HG03159 (cell line): ENCODE measurements around the gene ATF3.
"Not testable (repeated sequence)": the region's sequence is repeated elsewhere in the genome, so short reads cannot be mapped to it uniquely, and the experiment has no call there.

Source experiments
- ATAC-seq: cut with Tn5 transposase; IDR thresholded peaks from one replicate; pipeline ENCODE4 v1.9.1; 2021; ENCODE audit warnings: mild to moderate bottlenecking, moderate library complexity; ENCODE audit not compliant: unreplicated experiment

The ATF3 gene

DNA sequence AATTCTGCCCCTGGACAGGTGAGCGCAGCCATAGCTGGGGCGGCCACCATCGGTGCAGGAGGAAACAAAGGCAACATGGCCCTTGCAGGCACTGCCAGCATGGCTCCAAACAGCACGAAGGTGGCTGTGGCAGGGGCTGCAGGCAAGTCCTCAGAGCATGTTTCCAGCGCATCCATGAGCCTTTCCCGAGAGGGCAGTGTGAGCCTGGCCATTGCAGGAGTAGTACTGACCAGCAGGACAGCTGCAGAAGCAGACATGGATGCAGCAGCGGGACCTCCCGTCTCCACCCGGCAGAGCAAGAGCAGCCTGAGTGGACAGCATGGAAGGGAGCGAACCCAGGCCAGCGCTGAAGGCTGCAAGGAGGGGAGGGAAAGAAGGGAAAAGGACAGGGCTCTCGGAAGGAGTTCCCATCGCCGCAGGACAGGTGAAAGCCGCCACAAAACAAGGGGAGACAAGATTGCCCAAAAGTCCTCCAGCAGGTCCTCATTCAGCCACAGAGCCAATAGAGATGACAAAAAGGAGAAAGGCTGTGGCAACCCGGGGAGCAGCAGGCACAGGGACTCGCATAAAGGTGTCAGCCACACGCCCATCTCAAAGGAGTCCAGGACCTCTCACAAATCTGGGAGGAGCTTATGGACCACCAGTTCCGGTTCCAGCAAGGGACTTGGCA, 17.4 kb downstream of the ATF3 start:
- ATAC-seq, result no peak

GRCh38 chr1:212628046-212628445, 19.5 kb downstream of the ATF3 start:
- ATAC-seq, result no peak

DNA sequence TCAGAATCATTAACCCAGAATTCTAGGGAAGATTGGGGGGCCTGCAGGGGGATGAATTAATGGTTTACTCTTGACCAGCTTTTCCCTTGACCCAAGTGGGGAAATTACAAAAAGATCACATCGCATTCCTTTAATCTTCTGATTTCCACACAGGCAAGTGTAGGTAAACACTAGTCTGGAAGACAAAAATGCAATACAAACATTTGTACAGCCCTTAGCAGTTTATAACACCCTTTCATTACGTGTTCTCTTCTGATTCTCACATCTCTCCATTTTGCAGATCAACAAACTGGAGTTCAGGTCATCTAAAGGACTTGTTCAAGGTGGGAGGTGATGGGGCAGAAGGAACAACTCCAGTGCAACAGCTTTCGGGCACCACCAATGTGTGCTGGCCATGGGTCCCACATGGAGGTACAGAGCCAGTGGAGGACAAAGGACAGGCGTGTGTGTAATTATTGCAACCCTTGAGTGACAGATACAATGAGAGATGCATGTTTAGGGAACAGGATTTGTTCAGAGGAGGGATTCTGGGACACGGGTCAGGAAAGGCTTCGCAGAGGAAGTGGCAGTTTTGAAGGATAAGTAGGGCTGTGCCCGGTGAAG, 20.4 kb downstream of the ATF3 start:
- no peak for ATAC-seq

DNA sequence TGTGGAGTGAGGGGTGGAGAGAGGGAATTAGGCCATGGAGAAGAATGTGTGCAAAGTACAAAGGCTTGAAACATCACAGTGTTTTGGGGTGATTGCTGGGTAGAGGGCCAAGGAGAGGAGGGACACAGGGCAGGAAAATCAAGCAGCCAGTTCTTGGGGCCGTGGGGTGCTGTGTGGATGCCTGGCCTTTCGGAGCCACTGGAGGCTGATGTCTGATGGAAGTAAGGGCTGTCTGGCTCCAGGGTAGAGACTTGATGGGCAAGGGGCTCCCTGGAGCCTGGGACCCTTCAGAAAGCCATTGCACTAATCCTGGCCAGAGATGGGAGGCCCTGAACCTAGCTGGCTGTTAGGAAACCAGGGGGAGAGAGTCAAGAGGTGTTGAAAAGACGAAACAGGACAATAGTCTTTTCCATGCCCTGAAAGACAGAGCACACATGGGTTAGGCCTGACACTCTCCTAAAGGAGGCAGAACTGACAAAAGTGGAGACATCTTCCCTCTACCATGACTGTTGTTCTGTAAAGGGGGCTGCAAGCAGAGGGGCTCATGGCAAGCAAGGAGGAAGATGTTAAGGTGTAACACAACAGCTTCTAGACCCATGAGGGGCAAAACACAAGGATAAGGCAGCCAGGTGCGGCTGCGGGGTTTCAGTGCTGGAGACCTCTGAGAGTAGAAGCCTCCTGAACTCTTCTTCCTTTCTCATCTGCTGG, 21.0 kb downstream of the ATF3 start:
- ATAC-seq, result peak; percentile 6

- ATAC-seq, result peak; percentile 96
Observed at GRCh38 chr1:212630158-212630900, 21.8 kb downstream of the ATF3 start.

DNA sequence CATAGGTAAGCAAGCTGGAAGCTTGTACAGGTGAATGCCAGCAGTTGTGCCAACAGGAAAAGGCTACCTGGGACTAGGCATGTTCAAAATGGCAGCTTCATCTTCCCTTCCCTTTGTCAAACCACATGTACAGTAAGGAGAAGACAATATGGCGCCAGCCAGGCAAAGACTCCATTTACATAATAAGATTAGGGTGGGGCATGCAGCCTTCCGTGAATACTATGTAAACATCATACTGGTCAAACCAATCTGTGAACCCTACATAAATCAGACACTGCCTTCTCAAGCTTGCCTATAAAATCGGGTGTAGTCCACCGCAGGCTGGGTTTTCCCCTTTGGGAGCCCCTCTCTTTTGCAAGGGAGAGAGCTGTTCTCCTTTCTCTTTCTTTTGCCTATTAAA, 24.6 kb downstream of the ATF3 start:
- ATAC-seq, result no peak

GRCh38 chr1:212634252-212634651, 25.7 kb downstream of the ATF3 start:
- ATAC-seq, result no peak

GRCh38 chr1:212635141-212635631, 26.6 kb downstream of the ATF3 start:
- ATAC-seq, result no peak

DNA sequence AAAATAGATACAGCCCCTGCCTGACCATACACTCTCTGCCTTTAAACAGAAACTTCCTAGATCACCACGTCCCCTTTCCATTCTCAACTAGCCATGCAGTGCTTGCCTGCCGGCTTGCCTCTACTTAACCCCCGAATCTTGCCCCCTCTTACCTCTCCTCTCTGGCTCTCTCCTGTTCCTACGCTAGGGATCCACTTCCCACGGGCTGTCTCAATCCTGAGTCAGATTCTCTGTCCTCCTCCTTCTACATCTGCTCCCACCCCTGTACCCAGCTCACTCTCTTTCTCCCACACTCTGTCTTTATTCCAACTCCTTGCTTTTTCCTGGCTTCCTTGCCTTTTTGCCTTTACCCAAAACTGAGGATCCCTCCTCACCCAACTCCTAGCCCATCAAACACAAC, 29.3 kb downstream of the ATF3 start:
- ATAC-seq, result no peak

GRCh38 chr1:212638492-212639151, 30.1 kb downstream of the ATF3 start:
- ATAC-seq, result no peak

- ATAC-seq, result not testable (repeated sequence)
Observed at GRCh38 chr1:212639524-212639923, 31.0 kb downstream of the ATF3 start.

GRCh38 chr1:212640223-212640878, 31.8 kb downstream of the ATF3 start:
- ATAC-seq, result no peak

DNA sequence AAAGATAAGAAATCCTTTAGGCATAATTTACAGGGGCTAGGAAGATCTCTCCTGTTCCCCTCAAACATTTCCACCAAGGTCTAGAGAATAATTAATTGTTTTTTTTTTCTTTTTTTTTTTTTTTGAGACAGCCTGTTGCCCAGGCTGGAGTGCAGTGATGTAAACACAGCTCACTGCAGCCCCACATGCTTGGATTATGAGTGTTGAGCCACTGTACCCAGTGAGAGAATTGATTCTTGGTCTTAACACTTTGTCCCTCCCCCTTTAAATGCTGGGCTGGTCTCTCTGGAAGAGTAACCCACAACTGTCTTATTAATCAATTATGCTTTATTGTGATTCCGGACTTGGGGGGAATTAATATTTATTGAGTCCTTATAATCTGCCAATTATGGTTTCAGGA, 33.4 kb downstream of the ATF3 start:
- no peak for ATAC-seq

DNA sequence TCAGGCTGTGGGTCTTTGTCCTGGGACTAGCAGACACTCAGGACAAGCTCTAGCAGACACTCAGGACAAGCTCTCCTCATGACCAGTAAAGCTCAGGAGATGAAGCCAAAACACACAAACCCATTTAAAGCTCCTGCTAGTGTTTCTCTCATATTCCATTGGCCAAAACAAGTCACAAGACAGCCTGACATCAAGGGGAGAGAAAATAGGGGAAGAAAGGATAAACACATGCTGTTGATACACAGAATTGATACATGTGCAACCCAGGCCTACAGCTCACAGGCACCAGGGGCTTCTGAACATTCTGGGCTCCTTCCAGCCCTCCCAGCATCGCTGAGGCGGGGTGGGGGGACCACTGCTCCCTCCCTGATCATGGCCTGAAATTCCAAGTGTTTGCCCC, 35.3 kb downstream of the ATF3 start:
- ATAC-seq, result no peak

GRCh38 chr1:212644866-212645545, 36.4 kb downstream of the ATF3 start:
- no peak for ATAC-seq

DNA sequence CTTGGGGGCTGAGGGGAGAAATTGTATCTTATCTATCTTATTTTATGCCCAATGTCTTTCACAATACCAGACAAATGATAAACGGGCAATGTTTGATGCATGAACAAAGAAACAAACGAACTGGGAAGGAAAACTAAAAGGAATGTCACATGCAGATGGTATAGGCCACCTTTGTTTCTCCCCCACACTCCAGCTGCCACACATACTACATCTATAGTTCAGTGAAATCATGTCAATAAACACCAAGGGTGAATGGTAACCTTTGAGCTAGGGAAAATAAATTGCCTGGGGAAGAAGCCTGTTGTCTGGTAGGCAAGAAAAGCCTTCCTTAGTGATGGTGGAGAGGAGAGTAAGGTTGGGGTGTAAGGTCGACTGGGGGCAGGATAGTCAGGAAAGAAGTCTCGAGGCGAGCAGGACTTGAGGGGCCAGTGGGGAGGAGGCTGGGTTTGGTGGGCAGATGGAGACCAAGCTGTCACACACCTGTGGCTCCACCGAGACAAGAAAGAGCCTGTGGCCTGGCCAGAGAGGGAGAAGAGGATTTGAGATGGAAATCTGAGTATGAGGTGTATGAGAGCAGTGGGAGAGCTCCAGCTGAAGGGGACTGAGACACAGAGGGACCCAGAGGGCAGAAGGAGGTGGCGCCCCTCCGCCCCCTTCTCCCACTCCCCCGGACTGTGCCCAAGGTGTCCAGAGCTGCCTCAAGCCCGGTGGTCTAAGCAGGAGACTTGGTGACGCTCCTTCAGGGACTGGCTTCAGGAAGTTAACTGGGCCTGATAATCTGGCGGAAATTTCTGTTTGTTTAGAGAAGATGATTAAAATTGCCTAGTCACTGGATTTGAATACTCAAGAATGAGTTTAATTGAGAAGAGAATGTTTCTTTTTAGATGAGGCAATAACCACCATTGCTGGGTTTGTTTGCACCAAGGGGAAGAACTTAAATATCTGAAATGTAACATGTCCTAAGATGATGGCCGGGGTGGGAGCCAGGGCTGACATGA, 37.3 kb downstream of the ATF3 start:
- ATAC-seq, result no peak

DNA sequence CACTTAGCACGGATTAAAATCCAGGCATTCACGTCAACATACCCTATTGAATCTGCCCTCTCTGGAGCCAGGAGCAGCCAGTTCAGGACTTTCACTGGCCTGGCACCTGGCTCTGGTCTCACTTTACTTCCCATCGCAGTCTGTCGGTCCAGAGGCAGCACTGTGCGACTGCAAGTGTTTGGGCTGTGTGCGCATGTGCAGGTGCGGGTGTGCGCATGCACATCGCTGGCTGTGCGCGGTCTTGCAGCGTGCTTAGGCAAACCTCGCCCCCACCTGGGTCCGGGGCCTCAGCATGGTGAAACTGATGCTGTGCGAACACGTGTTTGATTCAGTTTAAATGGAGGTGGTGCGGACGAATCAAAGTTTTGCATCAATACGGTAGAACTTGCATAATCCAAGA, 38.0 kb downstream of the ATF3 start:
- ATAC-seq, result no peak

DNA sequence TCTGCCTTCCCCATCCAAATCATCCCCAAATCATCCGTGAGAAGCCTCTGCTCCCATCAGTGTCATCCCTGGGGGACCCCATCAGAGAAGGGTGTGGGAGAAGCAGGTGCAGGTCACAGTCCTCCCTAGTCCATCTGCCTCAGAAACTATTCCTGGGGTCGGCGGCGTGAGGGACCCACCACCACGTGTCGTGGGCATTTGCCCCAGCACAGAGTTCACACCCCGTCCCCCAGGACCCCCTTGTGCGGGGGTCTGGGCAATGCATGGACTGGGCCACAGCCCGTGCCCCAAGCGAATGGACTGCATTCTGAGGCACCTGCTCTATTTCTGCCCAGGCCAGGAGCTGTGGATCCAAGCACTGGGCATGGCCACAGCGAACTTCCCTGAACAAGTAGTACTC, 38.4 kb downstream of the ATF3 start:
- no peak for ATAC-seq

- ATAC-seq, result no peak
Observed at GRCh38 chr1:212648431-212648830, 39.9 kb downstream of the ATF3 start.
